Measurements from ENCODE around the gene ZDHHC11B. TPM values are rescaled to one million over a fixed set of nuclear protein-coding genes. Genes with fewer than 3 reads are reported as not detected.

ZDHHC11B gene
- total RNA-seq, 3 donors from 2014 or later: 1.1 to 4.8 (median 3.9) TPM

DNA sequence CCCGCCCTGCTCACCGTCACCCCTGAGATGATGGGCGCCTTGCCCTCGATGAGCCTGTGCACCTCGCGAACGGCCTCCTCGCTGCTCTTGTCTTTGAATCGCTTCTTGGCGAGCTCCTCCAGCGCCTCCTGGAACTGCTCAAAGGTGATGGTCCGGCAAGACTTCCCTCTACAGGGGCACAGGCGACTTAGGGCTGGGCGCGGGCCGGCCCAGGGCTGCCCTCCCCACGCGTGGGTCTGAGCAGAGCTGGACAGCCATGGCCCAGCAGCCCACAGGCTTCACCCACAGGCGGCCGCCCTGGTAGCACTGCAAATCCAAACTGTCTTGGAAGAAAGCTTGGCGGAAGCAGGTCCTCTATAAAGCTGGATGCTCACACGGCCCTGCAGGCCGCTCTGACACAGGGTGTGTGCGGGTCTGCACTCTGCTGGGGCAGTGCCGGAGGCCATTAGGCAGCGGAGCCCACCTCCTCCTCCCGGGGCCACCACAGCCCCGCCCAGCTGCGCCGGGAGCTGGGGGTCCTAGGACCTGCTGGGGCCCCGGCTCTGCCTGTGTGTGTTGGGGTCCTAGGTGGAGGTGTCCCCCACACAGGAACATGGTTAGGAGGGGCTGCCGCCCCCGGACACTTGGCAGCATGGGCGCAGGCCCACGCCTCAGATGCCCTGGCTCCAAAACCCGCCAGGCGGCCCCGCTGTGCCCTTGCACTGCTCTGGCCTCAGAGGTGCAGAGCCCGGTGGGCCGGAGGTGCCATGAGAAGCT lies 118.4 kb downstream of the ZDHHC11B start:
- no peaks in the 10 kb centered on the region for H3K9me3 ChIP-seq
- H3K4me3 ChIP-seq: no peak overlapping the region
- TF ChIP-seq POLR2AphosphoS5 (IDR thresholded peaks at IDR 0.05) (no peak), POLR2A (IDR thresholded peaks at IDR 0.05) (no peak)
- TF ChIP-seq, protein P1, sequence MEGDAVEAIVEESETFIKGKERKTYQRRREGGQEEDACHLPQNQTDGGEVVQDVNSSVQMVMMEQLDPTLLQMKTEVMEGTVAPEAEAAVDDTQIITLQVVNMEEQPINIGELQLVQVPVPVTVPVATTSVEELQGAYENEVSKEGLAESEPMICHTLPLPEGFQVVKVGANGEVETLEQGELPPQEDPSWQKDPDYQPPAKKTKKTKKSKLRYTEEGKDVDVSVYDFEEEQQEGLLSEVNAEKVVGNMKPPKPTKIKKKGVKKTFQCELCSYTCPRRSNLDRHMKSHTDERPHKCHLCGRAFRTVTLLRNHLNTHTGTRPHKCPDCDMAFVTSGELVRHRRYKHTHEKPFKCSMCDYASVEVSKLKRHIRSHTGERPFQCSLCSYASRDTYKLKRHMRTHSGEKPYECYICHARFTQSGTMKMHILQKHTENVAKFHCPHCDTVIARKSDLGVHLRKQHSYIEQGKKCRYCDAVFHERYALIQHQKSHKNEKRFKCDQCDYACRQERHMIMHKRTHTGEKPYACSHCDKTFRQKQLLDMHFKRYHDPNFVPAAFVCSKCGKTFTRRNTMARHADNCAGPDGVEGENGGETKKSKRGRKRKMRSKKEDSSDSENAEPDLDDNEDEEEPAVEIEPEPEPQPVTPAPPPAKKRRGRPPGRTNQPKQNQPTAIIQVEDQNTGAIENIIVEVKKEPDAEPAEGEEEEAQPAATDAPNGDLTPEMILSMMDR (IDR thresholded peaks at IDR 0.05): no peak
- H3K4me1 ChIP-seq: no peaks in the 10 kb centered on the region
- no peaks in the 10 kb centered on the region for H3K27me3 ChIP-seq
- intact Hi-C loops (cut with DNase I; ENCODE audit: low total_unique reads): no loop called here
- H3K27ac ChIP-seq: no peak overlapping the region
- DNase-seq (ENCODE audit: low spot score in 2 of 2): no peak
- H3K36me3 ChIP-seq: no peaks in the 10 kb centered on the region

DNA sequence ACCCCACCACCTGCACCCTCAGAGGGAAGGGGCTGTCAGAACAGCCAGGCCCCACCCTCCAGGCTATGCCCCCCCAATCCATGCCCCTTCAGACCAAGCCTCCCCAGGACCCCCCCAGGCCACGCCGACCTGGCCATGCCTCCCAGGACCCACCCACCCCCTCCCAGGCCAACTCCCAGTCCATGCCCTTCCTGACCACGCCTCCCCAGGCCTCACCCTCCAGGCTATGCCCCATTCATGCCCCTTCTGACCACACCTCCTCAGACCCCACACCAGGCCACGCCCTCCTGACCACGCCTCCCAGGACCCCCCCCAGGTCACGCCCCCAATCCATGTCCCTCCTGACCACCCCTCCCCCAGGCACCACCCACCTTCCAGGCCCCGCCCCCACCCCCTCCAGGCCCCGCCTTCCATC lies 119.0 kb downstream of the ZDHHC11B start:
- intact Hi-C loops (cut with DNase I; ENCODE audit: low total_unique reads): no loop called here
- Histone ChIP-seq H3K4me3 (no peak overlapping the region), H3K9me3 (no peaks in the 10 kb centered on the region), H3K36me3 (no peaks in the 10 kb centered on the region), H3K27me3 (no peaks in the 10 kb centered on the region), H3K27ac (no peak overlapping the region), H3K4me1 (no peaks in the 10 kb centered on the region)
- no peak for TF ChIP-seq POLR2A (IDR thresholded peaks at IDR 0.05)
- TF ChIP-seq POLR2AphosphoS5 (IDR thresholded peaks at IDR 0.05): no peak
- TF ChIP-seq, protein P1 (IDR thresholded peaks at IDR 0.05): no peak
- peak in 1 of 2 donors; percentile 38 for DNase-seq (ENCODE audit: low spot score in 2 of 2)

DNA sequence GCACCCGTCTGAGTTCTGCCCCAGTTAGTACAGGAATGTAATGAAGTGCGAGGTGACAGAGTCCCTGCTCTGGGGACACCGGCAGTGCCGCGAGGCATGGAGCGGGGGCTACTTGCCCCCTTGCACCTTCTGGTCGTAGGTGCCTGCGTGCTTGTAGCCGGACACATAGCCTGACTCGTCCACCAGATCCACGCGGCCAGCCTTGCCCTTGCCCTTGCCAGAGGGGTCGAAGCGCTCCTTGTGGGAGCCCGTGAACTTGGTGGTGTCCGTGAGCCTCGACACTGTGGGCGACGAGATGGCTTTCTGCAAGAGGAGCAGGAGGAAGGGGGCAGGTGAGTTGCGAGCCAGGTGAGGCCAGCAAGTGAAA lies 119.6 kb downstream of the ZDHHC11B start:
- no peak overlapping the region for H3K4me3 ChIP-seq
- TF ChIP-seq POLR2A (IDR thresholded peaks at IDR 0.05): no peak
- TF ChIP-seq, protein P1 (IDR thresholded peaks at IDR 0.05): no peak
- TF ChIP-seq POLR2AphosphoS5 (IDR thresholded peaks at IDR 0.05): no peak
- intact Hi-C loops (cut with DNase I; ENCODE audit: low total_unique reads): no loop called here
- no peaks in the 10 kb centered on the region for H3K9me3 ChIP-seq
- no peak overlapping the region for H3K27ac ChIP-seq
- DNase-seq (ENCODE audit: low spot score in 2 of 2): peak in 1 of 2 donors; percentile 37
- no peaks in the 10 kb centered on the region for H3K36me3 ChIP-seq
- no peaks in the 10 kb centered on the region for H3K4me1 ChIP-seq
- no peaks in the 10 kb centered on the region for H3K27me3 ChIP-seq

DNA sequence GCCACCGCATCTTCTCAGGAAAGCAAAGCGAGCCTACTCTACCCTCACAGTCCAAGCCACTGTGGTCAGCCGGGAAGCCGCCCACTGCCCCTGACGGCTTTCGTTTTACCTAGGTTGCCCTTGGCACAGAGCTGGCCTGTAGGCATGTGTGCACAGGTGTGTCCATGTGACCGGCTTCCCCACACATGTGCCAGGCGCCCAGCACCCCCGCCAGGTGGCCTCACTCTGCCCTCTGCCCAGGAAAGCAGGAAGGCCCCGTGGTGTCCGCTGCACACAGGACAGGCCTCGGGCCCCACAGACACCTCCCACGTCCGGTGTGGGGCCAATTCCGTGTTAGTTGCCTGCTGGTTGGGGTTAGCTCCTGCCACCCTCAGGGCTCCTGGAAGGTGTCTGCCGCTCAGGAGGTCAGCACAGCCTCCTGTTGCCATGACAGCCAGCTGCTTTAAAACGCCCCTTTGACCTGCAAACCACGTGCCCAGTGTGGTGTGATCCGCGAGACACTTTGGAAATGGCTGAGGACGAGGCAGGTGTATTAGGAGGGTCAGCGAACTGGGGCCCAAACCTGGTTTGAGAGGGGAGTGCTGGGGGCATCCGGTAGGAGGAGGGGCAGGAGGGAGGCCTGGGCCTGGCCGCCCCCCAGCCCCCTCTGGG lies 120.1 kb downstream of the ZDHHC11B start:
- H3K4me1 ChIP-seq: no peaks in the 10 kb centered on the region
- H3K27me3 ChIP-seq: no peaks in the 10 kb centered on the region
- H3K36me3 ChIP-seq: no peaks in the 10 kb centered on the region
- H3K27ac ChIP-seq: no peak overlapping the region
- H3K9me3 ChIP-seq: no peaks in the 10 kb centered on the region
- peak; percentile 31 to 43 for DNase-seq (ENCODE audit: low spot score in 2 of 2)
- intact Hi-C loops (cut with DNase I; ENCODE audit: low total_unique reads): no loop called here
- peak overlapping the region in 1 of 3 donors; percentile 15 for H3K4me3 ChIP-seq
- no peak for TF ChIP-seq POLR2AphosphoS5 (IDR thresholded peaks at IDR 0.05)
- TF ChIP-seq, protein P1 (IDR thresholded peaks at IDR 0.05): no peak
